GM12872 (cell line): ENCODE measurements around the gene CLEC4M.

Experiments used
- CTCF ChIP-seq: IDR thresholded peaks from 3 replicates; pipeline ENCODE4 v1.5.1; 2011; ENCODE audit warnings: low read depth, mild to moderate bottlenecking, low read length, moderate library complexity; ENCODE audit not compliant: insufficient read depth

CLEC4M gene

GRCh38 chr19:7818806-7819205 is 55.8 kb downstream of the CLEC4M start:
- TF ChIP-seq CTCF, result no peak
